Measurements from ENCODE around the gene TMEM167B.

Gene TMEM167B

DNA sequence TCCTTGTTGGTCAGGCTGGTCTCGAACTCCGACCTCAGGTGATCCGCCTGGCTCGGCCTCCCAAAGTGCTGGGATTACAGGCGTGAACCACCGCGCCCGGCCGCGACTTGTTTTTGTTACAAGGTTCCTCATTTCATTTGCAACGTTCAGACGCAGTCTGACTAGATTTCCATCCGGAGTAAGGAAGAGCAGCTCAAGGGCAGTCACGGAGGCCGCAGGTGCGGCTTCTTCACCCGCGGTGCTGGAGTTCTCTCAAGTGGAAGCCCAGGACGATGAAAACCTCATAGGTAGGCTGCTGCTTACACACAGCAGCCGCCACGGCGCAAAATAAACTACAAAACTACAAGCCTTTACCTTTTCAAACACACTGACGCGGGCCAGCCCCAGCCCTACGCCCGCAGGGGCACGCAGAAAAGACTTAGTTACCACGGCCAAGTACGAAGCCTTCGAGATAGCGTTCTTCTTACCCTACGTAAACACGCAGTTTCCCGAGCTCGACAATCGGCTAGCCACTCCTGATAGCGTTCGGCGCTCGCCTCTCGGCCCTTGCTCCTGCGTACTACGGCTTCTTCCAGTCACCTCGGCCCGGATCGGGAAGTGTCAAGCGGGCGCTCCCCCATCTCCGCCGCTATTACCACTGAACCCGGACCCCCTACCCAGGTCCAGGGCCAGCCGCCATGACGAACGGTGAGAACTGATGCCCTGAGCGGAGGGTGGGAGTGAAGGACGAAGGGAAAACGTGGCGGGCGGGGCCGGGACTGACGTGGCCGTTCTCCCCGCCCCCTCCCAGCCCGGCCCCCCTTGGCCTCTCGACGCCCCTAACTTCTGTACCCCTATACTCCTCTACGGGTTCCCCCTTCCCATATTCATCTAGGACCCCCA is at the start of gene TMEM167B:
Gene TMEM167B, plus strand, starts transcription at position 569 of the 882 bp plus-strand sequence. Its CDS starts 109 bp downstream, at position 678.
- CTCF ChIA-PET: interaction anchor here (0.7 to 2.6 kb wide), 3 partner anchors 9 to 99 kb away, joined by 6 to 11 read pairs (median 9); a partner anchor contains a TSS
- POLR2A ChIA-PET (ENCODE audit: low non-redundant PET): interaction anchor here (0.6 to 2.2 kb wide), 2 partner anchors 10 to 90 kb away, joined by 3 to 13 read pairs; no protein-coding TSS in a partner anchor
- H3K27ac ChIP-seq: peak within 1 kb of the TSS; percentile 94
- peak; percentile 81 for DNase-seq (ENCODE audit: low spot score)
- TF ChIP-seq, protein P1, sequence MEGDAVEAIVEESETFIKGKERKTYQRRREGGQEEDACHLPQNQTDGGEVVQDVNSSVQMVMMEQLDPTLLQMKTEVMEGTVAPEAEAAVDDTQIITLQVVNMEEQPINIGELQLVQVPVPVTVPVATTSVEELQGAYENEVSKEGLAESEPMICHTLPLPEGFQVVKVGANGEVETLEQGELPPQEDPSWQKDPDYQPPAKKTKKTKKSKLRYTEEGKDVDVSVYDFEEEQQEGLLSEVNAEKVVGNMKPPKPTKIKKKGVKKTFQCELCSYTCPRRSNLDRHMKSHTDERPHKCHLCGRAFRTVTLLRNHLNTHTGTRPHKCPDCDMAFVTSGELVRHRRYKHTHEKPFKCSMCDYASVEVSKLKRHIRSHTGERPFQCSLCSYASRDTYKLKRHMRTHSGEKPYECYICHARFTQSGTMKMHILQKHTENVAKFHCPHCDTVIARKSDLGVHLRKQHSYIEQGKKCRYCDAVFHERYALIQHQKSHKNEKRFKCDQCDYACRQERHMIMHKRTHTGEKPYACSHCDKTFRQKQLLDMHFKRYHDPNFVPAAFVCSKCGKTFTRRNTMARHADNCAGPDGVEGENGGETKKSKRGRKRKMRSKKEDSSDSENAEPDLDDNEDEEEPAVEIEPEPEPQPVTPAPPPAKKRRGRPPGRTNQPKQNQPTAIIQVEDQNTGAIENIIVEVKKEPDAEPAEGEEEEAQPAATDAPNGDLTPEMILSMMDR (conservative IDR thresholded peaks at IDR 0.05; ENCODE audit: low read depth): no peak

- peak overlapping the region; percentile 88 for H3K27ac ChIP-seq
- TF ChIP-seq, protein P1 (conservative IDR thresholded peaks at IDR 0.05; ENCODE audit: low read depth): no peak
- POLR2A ChIA-PET (ENCODE audit: low non-redundant PET): no interaction called here
- CTCF ChIA-PET: no interaction called here
- peak; percentile 8 for DNase-seq (ENCODE audit: low spot score)
Measured at GRCh38 chr1:109040989-109041620, 49.5 kb upstream of the TMEM167B start.

DNA sequence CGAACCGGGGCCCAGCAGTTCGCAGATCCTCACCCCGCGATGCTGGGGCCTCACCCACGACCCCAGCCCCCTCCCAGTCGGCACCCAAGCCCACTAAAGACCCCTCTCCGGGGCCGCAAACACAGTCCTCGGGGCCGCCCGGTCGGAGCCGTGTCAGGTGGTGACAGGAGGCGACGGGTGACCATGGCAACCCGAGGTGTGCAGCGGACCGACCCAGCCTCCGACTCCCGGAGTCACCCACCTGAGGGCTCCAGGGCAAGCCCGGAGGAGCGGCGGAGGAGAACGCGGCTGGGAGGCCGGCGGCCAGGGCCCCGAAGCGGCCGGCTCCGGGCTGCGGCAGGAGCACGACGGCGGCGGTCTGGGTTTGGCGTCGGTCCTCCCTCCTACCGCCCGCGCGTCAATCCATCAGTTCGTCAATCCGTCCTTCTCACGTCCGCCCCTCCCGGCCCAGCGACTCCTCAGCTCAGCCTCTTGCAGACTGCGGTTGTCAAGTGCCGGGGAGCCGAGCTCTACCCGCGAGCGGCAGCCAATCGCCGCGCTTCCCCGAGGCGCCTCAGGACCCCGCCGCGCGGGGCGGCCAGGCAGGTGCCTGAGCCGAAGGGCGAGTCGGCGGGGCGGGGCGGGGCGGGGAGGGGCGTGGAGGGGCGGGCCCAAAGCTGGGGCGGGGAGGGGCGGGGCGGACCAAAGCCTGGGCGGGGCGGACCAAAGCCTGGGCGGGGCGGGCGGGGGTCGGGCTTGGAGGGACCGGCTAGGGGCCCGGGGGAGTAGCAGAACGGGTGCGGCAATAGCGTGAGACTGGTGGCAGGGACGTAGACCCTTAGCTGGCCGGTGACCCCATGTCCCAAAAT is 48.7 kb upstream of the TMEM167B start, which contains the start of gene WDR47:
Gene WDR47, minus strand, starts transcription at position 482 of the 848 bp plus-strand sequence. CDS start 18,590 bp downstream, outside the sequence.
- TF ChIP-seq, protein P1 (conservative IDR thresholded peaks at IDR 0.05; ENCODE audit: low read depth): no peak
- POLR2A ChIA-PET (ENCODE audit: low non-redundant PET): interaction anchor here (0.5 to 1.5 kb wide), 3 partner anchors 31 to 73 kb away, joined by 3 to 4 read pairs (median 3); no protein-coding TSS in a partner anchor
- H3K27ac ChIP-seq: peak within 1 kb of the TSS; percentile 88
- DNase-seq (ENCODE audit: low spot score): peak; percentile 97
- CTCF ChIA-PET: no interaction called here

GRCh38 chr1:109045595-109045994 is 45.0 kb upstream of the TMEM167B start:
- POLR2A ChIA-PET (ENCODE audit: low non-redundant PET): no interaction called here

DNA sequence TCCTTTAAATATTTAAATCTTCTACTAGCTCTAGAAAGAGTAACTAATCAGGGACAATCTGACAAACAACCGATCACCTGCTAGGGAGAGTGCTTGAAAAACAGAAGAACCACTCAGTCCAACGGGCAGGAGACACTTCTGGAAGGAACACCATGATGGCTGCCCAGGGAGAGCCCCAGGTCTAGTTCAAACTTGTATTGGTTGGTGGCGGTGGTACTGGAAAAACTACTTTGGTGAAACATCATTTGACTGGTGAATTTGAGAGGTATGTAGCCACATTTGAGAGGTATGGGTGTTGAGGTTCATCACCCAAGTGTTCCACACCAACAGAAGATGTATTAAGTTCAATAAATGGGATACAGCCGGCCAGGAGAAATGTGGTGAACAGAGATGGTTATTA is 43.9 kb upstream of the TMEM167B start:
- CTCF ChIA-PET: no interaction called here
- no peak overlapping the region for H3K27ac ChIP-seq
- no peak for DNase-seq (ENCODE audit: low spot score)
- TF ChIP-seq, protein P1 (conservative IDR thresholded peaks at IDR 0.05; ENCODE audit: low read depth): no peak
- POLR2A ChIA-PET (ENCODE audit: low non-redundant PET): no interaction called here

More at GRCh38 chr1:109045595-109045994, 45.0 kb upstream of the TMEM167B start:
- no peak overlapping the region for H3K27ac ChIP-seq
- TF ChIP-seq, protein P1 (conservative IDR thresholded peaks at IDR 0.05; ENCODE audit: low read depth): no peak
- no peak for DNase-seq (ENCODE audit: low spot score)
- CTCF ChIA-PET: no interaction called here

DNA sequence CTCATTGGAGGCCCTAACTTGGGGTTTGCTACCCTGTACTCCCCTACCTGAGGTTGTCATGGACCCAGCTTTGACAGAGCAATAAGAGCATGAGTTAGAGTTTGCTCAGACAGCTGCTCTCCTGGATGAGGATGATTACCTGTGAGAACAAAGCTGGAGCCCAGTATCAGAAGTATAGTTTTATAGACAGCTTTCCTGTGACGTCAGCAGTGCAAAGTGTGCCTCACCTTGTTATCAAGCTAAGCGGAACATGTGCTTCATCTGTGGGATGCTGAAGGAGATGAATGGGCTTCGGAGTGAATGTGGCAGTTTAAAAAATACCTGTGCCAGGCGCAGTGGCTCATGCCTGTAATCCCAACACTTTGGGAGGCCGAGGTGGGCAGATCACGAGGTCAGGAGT is 43.2 kb upstream of the TMEM167B start:
- CTCF ChIA-PET: no interaction called here
- TF ChIP-seq, protein P1 (conservative IDR thresholded peaks at IDR 0.05; ENCODE audit: low read depth): no peak
- no peak for DNase-seq (ENCODE audit: low spot score)
- H3K27ac ChIP-seq: no peak overlapping the region
- POLR2A ChIA-PET (ENCODE audit: low non-redundant PET): no interaction called here
